Adrenal gland (tissue), 12 donors: ENCODE data around the gene MANEAL. TPM values are rescaled to one million over a fixed set of nuclear protein-coding genes. Genes with fewer than 3 reads are reported as not detected.

ENCODE experiments used
- DNase-seq, 7 donors: peaks; one replicate each; pipeline ENCODE4 v3.0.0-alpha.2; 2019 to 2020
- H3K27ac ChIP-seq, 5 donors: fragments of 200-600 bp; sonication (generic) in 4 of 5; 1 replicate in 3 of 5; 2 replicates in 2 of 5; pipeline versions ENCODE4 v1.5.1 to v1.8.0; 2016 to 2020; ENCODE audit warnings: mild to moderate bottlenecking in 1 of 5
- H3K27me3 ChIP-seq: fragments of 200-600 bp; 2 replicates; pipeline ENCODE4 v1.8.0; 2021
- H3K36me3 ChIP-seq, 2 donors: fragments of 200-600 bp; replicated peaks in 1 of 2; 1 replicate in 1 of 2; 2 replicates in 1 of 2; pipeline versions ENCODE4 v1.5.1 to v1.8.0; 2018 to 2022
- H3K4me1 ChIP-seq, 2 donors: fragments of 200-600 bp; replicated peaks in 1 of 2; 1 replicate in 1 of 2; 2 replicates in 1 of 2; pipeline versions ENCODE4 v1.5.1 to v1.8.0; 2018 to 2021
- H3K4me3 ChIP-seq, 4 donors: fragments of 200-600 bp; sonication (generic) in 3 of 4; one replicate each; pipeline ENCODE4 v1.5.1; 2016 to 2018
- H3K9me3 ChIP-seq, 3 donors: fragments of 200-600 bp; sonication (generic) in 1 of 3; replicated peaks in 1 of 3; 1 replicate in 2 of 3; 2 replicates in 1 of 3; pipeline versions ENCODE4 v1.5.1 to v1.8.0; 2016 to 2021
- POLR2A ChIP-seq, 2 donors: fragments of 450-650 bp; IDR thresholded peaks; one replicate each; pipeline ENCODE4 v1.6.1; 2017; ENCODE audit warnings: antibody characterized with exemption in 2 of 2, mild to moderate bottlenecking in 2 of 2, moderate library complexity in 1 of 2
- WGBS, 4 donors: extraction: QIAGEN DNeasy Blood & Tissue Kit in 2 of 4; methylation state at CpG; one replicate each; pipeline versions ENCODE4 v1.1.5 to v1.1.7; 2013 to 2017; 5-methylcytosine and 5-hydroxymethylcytosine counted together
- intact Hi-C, 2 donors: fragments of 100-400 bp; cut with DNase I; formaldehyde crosslinking; loops; one replicate each; pipeline versions ENCODE4 v1.14.1 to v1.15.0; 2022 to 2023
- polyA plus RNA-seq, 3 donors: library from polyadenylated mRNA; stranded (reverse); fragments of 200-250 nt in 2 of 3; fragments of 350-450 nt in 1 of 3; fragmentation: Illumina TruSeq in 1 of 3; extraction: RNeasy Lipid Tissue Mini Kit (QIAGEN cat#74804) in 1 of 3; gene quantifications; one replicate each; pipeline ENCODE4 v1.2.3, GENCODE V29; 2013 to 2014
- total RNA-seq, 9 donors: library from RNA; depleted of rRNA in 4 of 9; stranded (reverse); fragments of >200 nt in 4 of 9; fragments of 120-200 nt in 1 of 9; fragmentation: NEBNext Ultra II Directional in 1 of 9; extraction: Animal tissue kit (Norgen Biotek cat#: 25700) in 1 of 9; gene quantifications; one replicate each; pipeline versions ENCODE4 v1.1.0 to v1.2.4, GENCODE V29; 2013 to 2023
- TF ChIP-seq, protein P1 (sequence below), 6 experiments: fragments of 450-650 bp in 4 of 6; fragments of 200-600 bp in 2 of 6; sonication (generic) in 1 of 6; IDR thresholded peaks; 1 replicate in 5 of 6; 2 replicates in 1 of 6; pipeline versions ENCODE4 v1.5.1 to v1.8.0; 2016 to 2021; ENCODE audit warnings: antibody characterized with exemption in 6 of 6, mild to moderate bottlenecking in 2 of 6, moderate library complexity in 1 of 6
- donor health status: healthy with polysubstance abuse.
- donor health status: Bipolar disorder and iron deficiency.
- donor health status: DM: yes; HTN: yes; CAD: no.
- donor health status: DM: no; HTN: no; CAD: no.
- donor health status: DM: no; HTN: no; CAD: no.
- donor health status: DM: yes; HTN: yes; CAD: no.

The MANEAL gene
- total and polyA plus RNA-seq, 12 donors, result 4.0 to 13.1 (median 8.3) TPM

DNA sequence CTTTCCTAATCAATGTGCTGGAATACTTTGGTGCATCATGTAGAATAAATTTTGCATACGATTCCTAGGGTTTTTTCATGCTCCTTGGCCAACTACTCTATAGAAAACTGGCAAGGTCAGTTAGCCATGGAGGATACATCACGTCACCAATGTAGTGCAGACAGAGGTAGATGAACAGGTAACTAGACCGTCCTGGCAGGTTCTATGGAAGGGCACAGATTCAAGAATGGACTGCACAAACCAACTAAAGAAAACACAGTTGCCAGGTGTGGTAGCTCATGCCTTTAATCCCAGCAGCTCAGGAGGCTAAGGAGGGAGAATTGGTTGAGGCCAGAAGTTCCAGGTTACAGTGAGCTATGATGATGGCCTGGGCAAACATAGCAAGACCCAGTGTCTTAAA lies 55.8 kb downstream of the MANEAL start:
- whole genome bisulfite sequencing, 4 donors, result 81 to 97% (median 93%) methylated on average over 3 of the region's 3 CpGs
- intact Hi-C loops, result no loop called here
- H3K27me3 ChIP-seq, result no peaks in the 10 kb centered on the region
- TF ChIP-seq POLR2A (IDR thresholded peaks at IDR 0.05), result no peak
- TF ChIP-seq, protein P1, sequence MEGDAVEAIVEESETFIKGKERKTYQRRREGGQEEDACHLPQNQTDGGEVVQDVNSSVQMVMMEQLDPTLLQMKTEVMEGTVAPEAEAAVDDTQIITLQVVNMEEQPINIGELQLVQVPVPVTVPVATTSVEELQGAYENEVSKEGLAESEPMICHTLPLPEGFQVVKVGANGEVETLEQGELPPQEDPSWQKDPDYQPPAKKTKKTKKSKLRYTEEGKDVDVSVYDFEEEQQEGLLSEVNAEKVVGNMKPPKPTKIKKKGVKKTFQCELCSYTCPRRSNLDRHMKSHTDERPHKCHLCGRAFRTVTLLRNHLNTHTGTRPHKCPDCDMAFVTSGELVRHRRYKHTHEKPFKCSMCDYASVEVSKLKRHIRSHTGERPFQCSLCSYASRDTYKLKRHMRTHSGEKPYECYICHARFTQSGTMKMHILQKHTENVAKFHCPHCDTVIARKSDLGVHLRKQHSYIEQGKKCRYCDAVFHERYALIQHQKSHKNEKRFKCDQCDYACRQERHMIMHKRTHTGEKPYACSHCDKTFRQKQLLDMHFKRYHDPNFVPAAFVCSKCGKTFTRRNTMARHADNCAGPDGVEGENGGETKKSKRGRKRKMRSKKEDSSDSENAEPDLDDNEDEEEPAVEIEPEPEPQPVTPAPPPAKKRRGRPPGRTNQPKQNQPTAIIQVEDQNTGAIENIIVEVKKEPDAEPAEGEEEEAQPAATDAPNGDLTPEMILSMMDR (IDR thresholded peaks at IDR 0.05), result no peak
- H3K27ac ChIP-seq, result no peak overlapping the region
- H3K9me3 ChIP-seq, result no peaks in the 10 kb centered on the region
- no peak overlapping the region for H3K4me3 ChIP-seq
- no peak for DNase-seq
- no peaks in the 10 kb centered on the region for H3K36me3 ChIP-seq
- H3K4me1 ChIP-seq, result peaks cover 3 to 60% of the 10 kb centered on the region in 2 donors

DNA sequence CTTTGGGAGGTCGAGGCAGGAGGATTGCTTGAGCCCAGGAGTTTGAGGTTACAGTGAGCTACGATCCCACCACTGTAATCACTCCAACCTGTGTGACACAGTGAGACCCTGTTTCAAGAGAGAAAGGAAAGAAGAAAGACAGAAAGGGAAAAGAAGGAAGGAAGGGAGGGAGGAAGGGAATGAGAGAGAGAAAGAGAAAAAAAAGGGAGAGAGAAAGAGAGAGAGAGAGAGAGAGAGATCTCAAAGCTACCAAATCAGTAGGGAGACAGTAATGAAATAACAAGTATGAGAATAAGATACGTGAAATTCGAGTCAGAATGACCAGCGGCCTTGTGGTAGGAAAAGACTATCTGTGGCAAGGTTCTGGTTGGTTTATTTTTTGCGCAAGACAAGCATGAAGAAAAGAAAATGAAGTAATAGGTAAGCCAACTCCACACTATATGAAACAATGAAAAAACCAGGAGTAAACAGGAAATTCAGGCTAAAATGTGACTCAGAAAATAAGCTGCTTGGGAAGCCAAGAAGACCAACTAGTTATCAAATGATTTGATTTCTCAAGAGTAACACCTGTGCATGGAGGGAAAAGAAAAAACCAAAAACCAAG lies 56.8 kb downstream of the MANEAL start:
- intact Hi-C loops, result no loop called here

More for the DNA sequence above, 56.8 kb downstream of the MANEAL start:
- Histone ChIP-seq H3K4me1 (peaks cover 3 to 50% of the 10 kb centered on the region in 2 donors), H3K9me3 (no peaks in the 10 kb centered on the region), H3K36me3 (peaks cover 0 to 4% of the 10 kb centered on the region in 2 donors), H3K27me3 (no peaks in the 10 kb centered on the region), H3K4me3 (no peak overlapping the region), H3K27ac (peak overlapping the region in 3 of 5 donors; percentile 15 to 29 (median 19))
- no peak for DNase-seq
- no peak for TF ChIP-seq POLR2A (IDR thresholded peaks at IDR 0.05)
- TF ChIP-seq, protein P1 (IDR thresholded peaks at IDR 0.05), result no peak
- 75 to 83% (median 77%) methylated on average over 6 of the region's 6 CpGs for WGBS, 4 donors

Other genes starting within 250 kb of the MANEAL start
- 10 to 100 TPM; 11.6 to 22.4 (median 16.5) TPM for gene SNIP1, start 239.6 kb upstream of the MANEAL start, total RNA-seq
- 10 to 100 TPM in 1 of 3 donors, 1 to 10 TPM in 2; 4.0 to 11.2 (median 5.6) TPM for gene SNIP1, start 239.6 kb upstream of the MANEAL start, polyA plus RNA-seq
- 10 to 100 TPM in 5 of 9 donors, 1 to 10 TPM in 4; 6.1 to 23.2 (median 11.7) TPM for gene DNALI1, start 236.9 kb upstream of the MANEAL start, total RNA-seq
- 10 to 100 TPM; 15.3 to 41.6 (median 37.9) TPM for gene DNALI1, start 236.9 kb upstream of the MANEAL start, polyA plus RNA-seq
- 10 to 100 TPM; 13.6 to 84.7 (median 26.4) TPM for gene GNL2, start 197.9 kb upstream of the MANEAL start, total RNA-seq
- 100 to 1,000 TPM; 132 to 462 (median 225) TPM for gene GNL2, start 197.9 kb upstream of the MANEAL start, polyA plus RNA-seq
- gene RSPO1, start 159.0 kb upstream of the MANEAL start, total RNA-seq, result under 1 TPM in 5 of 9 donors, not detected in 4; 0.11 to 0.51 (median 0.23) TPM
- under 1 TPM; 0.11 to 0.20 (median 0.16) TPM for gene RSPO1, start 159.0 kb upstream of the MANEAL start, polyA plus RNA-seq
- 1 to 10 TPM in 7 of 9 donors, under 1 TPM in 2; 0.49 to 3.2 (median 1.3) TPM for gene CDCA8, start 101.3 kb upstream of the MANEAL start, total RNA-seq
- 1 to 10 TPM in 1 of 3 donors, under 1 TPM in 2; 0.54 to 1.6 (median 0.64) TPM for gene CDCA8, start 101.3 kb upstream of the MANEAL start, polyA plus RNA-seq
- gene EPHA10, start 28.7 kb upstream of the MANEAL start, total RNA-seq, result under 1 TPM; 0.06 to 0.90 (median 0.55) TPM
- 1 to 10 TPM in 1 of 3 donors, under 1 TPM in 2; 0.22 to 3.9 (median 0.40) TPM for gene EPHA10, start 28.7 kb upstream of the MANEAL start, polyA plus RNA-seq
- 100 to 1,000 TPM in 3 of 9 donors, 10 to 100 TPM in 6; 54.8 to 173 (median 86.3) TPM for gene C1orf122, start 13.9 kb downstream of the MANEAL start, total RNA-seq
- gene C1orf122, start 13.9 kb downstream of the MANEAL start, polyA plus RNA-seq, result 10 to 100 TPM; 21.0 to 87.0 (median 57.7) TPM
- gene YRDC, start 14.4 kb downstream of the MANEAL start, total RNA-seq, result 10 to 100 TPM in 7 of 9 donors, 1 to 10 TPM in 2; 8.3 to 31.1 (median 11.8) TPM
- gene YRDC, start 14.4 kb downstream of the MANEAL start, polyA plus RNA-seq, result 10 to 100 TPM in 1 of 3 donors, 1 to 10 TPM in 2; 5.4 to 14.0 (median 7.2) TPM
- gene MTF1, start 65.7 kb downstream of the MANEAL start, total RNA-seq, result 10 to 100 TPM in 4 of 9 donors, 1 to 10 TPM in 5; 2.3 to 28.0 (median 5.9) TPM
- gene MTF1, start 65.7 kb downstream of the MANEAL start, polyA plus RNA-seq, result 1 to 10 TPM; 1.4 to 9.8 (median 2.3) TPM
- gene INPP5B, start 153.2 kb downstream of the MANEAL start, total RNA-seq, result 10 to 100 TPM; 11.6 to 32.3 (median 22.4) TPM
- gene INPP5B, start 153.2 kb downstream of the MANEAL start, polyA plus RNA-seq, result 10 to 100 TPM; 10.4 to 15.7 (median 11.3) TPM
- gene SF3A3, start 196.2 kb downstream of the MANEAL start, total RNA-seq, result 10 to 100 TPM; 30.1 to 95.9 (median 41.9) TPM
- gene SF3A3, start 196.2 kb downstream of the MANEAL start, polyA plus RNA-seq, result 10 to 100 TPM; 24.3 to 78.5 (median 28.2) TPM
- 10 to 100 TPM in 8 of 9 donors, 1 to 10 TPM in 1; 5.8 to 47.6 (median 21.9) TPM for gene FHL3, start 211.7 kb downstream of the MANEAL start, total RNA-seq
- gene FHL3, start 211.7 kb downstream of the MANEAL start, polyA plus RNA-seq, result 10 to 100 TPM in 2 of 3 donors, 1 to 10 TPM in 1; 8.6 to 39.5 (median 31.5) TPM
- gene UTP11, start 218.9 kb downstream of the MANEAL start, total RNA-seq, result 10 to 100 TPM; 25.8 to 71.9 (median 40.2) TPM
- 100 to 1,000 TPM in 1 of 3 donors, 10 to 100 TPM in 2; 16.0 to 133 (median 26.5) TPM for gene UTP11, start 218.9 kb downstream of the MANEAL start, polyA plus RNA-seq